Lung (tissue), 12 donors: ENCODE measurements around the gene RILPL1. TPM values are rescaled to one million over a fixed set of nuclear protein-coding genes. Genes with fewer than 3 reads are reported as not detected.

ENCODE experiments used
- ATAC-seq: fragments of 200-7000 bp; cut with Tn5 transposase; one replicate; pipeline ENCODE4 v1.9.1; 2020; ENCODE audit warnings: moderate number of reproducible peaks; ENCODE audit not compliant: insufficient read depth, low FRiP score
- DNase-seq, 3 donors: peaks; one replicate each; pipeline ENCODE4 v3.0.0-alpha.2; 2013 to 2017
- H3K27ac ChIP-seq, 2 donors: one replicate each; pipeline ENCODE4 v1.5.1; 2013; ENCODE audit warnings: mild to moderate bottlenecking in 2 of 2, moderate library complexity in 2 of 2, control low read depth in 1 of 2, inconsistent platforms in 1 of 2, low read depth in 1 of 2, low read length in 1 of 2
- H3K27me3 ChIP-seq, 3 donors: one replicate each; pipeline ENCODE4 v1.5.1; 2013; ENCODE audit warnings: low read length in 2 of 3; ENCODE audit not compliant: control insufficient read depth in 3 of 3, insufficient read depth in 3 of 3
- H3K36me3 ChIP-seq, 4 donors: one replicate each; pipeline ENCODE4 v1.5.1; 2013; ENCODE audit warnings: low read length in 4 of 4, mild to moderate bottlenecking in 1 of 4, moderate library complexity in 1 of 4; ENCODE audit not compliant: control insufficient read depth in 4 of 4, insufficient read depth in 4 of 4
- H3K4me1 ChIP-seq, 5 donors: one replicate each; pipeline ENCODE4 v1.5.1; 2013; ENCODE audit warnings: low read length in 5 of 5, mild to moderate bottlenecking in 2 of 5, moderate library complexity in 1 of 5; ENCODE audit not compliant: control insufficient read depth in 5 of 5, insufficient read depth in 5 of 5
- H3K4me3 ChIP-seq: one replicate; pipeline ENCODE4 v1.5.1; 2013; ENCODE audit warnings: mild to moderate bottlenecking, control low read depth, moderate library complexity
- H3K9ac ChIP-seq, 2 donors: one replicate each; pipeline ENCODE4 v1.5.1; 2013; ENCODE audit warnings: low read length in 2 of 2, control low read depth in 1 of 2; ENCODE audit not compliant: insufficient read depth in 1 of 2
- H3K9me3 ChIP-seq, 4 donors: one replicate each; pipeline ENCODE4 v1.5.1; 2013; ENCODE audit warnings: low read length in 3 of 4, mild to moderate bottlenecking in 1 of 4, moderate library complexity in 1 of 4; ENCODE audit not compliant: control insufficient read depth in 4 of 4, insufficient read depth in 3 of 4
- WGBS, 2 donors: extraction: QIAGEN DNeasy Blood & Tissue Kit; methylation state at CpG; one replicate each; pipeline ENCODE4 v1.1.7; 2013; 5-methylcytosine and 5-hydroxymethylcytosine counted together
- polyA plus RNA-seq, 2 donors: library from polyadenylated mRNA; stranded (reverse); fragments of 200-250 nt; gene quantifications; one replicate each; pipeline ENCODE4 v1.2.1, GENCODE V29; 2013
- total RNA-seq, 2 donors: library from RNA; depleted of rRNA in 1 of 2; stranded (reverse); fragments of >200 nt in 1 of 2; gene quantifications; one replicate each; pipeline ENCODE4 v1.2.1, GENCODE V29; 2014 to 2021
- TF ChIP-seq, protein P1 (sequence below): IDR thresholded peaks from 2 replicates; pipeline ENCODE4 v1.5.1; 2012; ENCODE audit warnings: mild to moderate bottlenecking; ENCODE audit errors: control extremely low read depth, extremely low read depth
- donor health status: control.
- donor health status: control.
- donor health status: Bipolar disorder and iron deficiency.
- donor health status: healthy.
- donor health status: DM: yes; HTN: yes; CAD: no.

The RILPL1 gene
- total and polyA plus RNA-seq, 4 donors, result 9.5 to 14.6 (median 12.2) TPM

GRCh38 chr12:123578243-123578642 is 44.7 kb upstream of the RILPL1 start:
- ATAC-seq (no peak), DNase-seq (no peak)
- TF ChIP-seq, protein P1, sequence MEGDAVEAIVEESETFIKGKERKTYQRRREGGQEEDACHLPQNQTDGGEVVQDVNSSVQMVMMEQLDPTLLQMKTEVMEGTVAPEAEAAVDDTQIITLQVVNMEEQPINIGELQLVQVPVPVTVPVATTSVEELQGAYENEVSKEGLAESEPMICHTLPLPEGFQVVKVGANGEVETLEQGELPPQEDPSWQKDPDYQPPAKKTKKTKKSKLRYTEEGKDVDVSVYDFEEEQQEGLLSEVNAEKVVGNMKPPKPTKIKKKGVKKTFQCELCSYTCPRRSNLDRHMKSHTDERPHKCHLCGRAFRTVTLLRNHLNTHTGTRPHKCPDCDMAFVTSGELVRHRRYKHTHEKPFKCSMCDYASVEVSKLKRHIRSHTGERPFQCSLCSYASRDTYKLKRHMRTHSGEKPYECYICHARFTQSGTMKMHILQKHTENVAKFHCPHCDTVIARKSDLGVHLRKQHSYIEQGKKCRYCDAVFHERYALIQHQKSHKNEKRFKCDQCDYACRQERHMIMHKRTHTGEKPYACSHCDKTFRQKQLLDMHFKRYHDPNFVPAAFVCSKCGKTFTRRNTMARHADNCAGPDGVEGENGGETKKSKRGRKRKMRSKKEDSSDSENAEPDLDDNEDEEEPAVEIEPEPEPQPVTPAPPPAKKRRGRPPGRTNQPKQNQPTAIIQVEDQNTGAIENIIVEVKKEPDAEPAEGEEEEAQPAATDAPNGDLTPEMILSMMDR, result no peak
- peaks cover 0 to 12% (median 3%) of the 10 kb centered on the region in 5 donors for H3K4me1 ChIP-seq
- WGBS, 2 donors, result 87 to 91% methylated on average over 3 of the region's 3 CpGs
- H3K9ac ChIP-seq, result no peak overlapping the region
- no peak overlapping the region for H3K27ac ChIP-seq
- H3K4me3 ChIP-seq, result no peak overlapping the region
- peaks cover 0 to 6% (median 2%) of the 10 kb centered on the region in 4 donors for H3K36me3 ChIP-seq
- H3K9me3 ChIP-seq, result no peaks in the 10 kb centered on the region
- H3K27me3 ChIP-seq, result no peaks in the 10 kb centered on the region

DNA sequence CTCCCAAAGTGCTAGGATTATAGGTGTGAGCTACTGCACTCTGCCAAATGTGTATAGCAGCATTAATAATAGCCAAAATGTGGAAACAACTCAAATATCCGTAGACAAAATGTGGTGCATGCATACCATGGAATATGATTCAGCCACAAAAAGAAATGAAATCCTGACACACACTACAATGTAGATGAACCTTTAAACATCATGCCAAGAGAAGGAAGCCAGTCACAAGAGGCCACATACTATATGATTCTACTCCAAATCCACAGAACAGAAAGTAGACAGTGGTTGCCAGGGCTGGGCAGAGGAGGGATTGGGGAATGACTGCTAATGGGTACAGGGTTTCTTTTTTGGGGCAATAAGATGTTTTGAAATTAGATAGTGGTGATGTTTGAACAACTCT is 43.1 kb upstream of the RILPL1 start:
- 82 to 90% methylated on average over 1 of the region's 1 CpG for WGBS, 2 donors
- no peaks in the 10 kb centered on the region for H3K27me3 ChIP-seq
- H3K36me3 ChIP-seq, result peaks cover 0 to 6% (median 2%) of the 10 kb centered on the region in 4 donors
- no peak overlapping the region for H3K9ac ChIP-seq
- TF ChIP-seq, protein P1, result no peak
- H3K4me3 ChIP-seq, result no peak overlapping the region
- ATAC-seq (no peak), DNase-seq (no peak)
- H3K27ac ChIP-seq, result no peak overlapping the region
- H3K9me3 ChIP-seq, result no peaks in the 10 kb centered on the region
- no peaks in the 10 kb centered on the region for H3K4me1 ChIP-seq

DNA sequence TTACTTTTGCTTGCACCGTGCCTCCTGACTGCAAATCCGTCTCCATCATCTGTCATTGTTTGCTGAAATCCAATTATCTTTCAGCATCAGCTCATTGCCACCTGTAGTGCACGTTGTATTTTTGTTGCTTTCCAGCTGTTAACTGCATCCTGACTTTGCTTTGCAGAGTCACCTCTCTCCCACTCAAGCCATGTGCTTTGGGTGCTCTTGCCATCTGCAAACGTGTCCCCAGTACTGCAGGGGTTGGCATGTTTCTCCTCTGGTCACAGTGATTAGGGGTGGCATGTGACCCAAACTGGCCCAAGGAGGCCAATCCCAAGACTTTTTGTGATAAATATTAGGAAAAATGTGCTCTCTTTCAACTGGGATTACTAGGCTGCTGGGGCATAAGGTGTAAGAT is 40.4 kb upstream of the RILPL1 start:
- H3K27me3 ChIP-seq, result no peaks in the 10 kb centered on the region
- no peaks in the 10 kb centered on the region for H3K9me3 ChIP-seq
- no peak overlapping the region for H3K9ac ChIP-seq
- no peak overlapping the region for H3K4me3 ChIP-seq
- TF ChIP-seq, protein P1, result no peak
- H3K4me1 ChIP-seq, result peaks cover 0 to 2% (median 0%) of the 10 kb centered on the region in 5 donors
- DNase-seq (no peak), ATAC-seq (no peak)
- H3K27ac ChIP-seq, result no peak overlapping the region
- peaks cover 0 to 6% (median 2%) of the 10 kb centered on the region in 4 donors for H3K36me3 ChIP-seq
- WGBS, 2 donors, result 43 to 46% methylated on average over 4 of the region's 4 CpGs

DNA sequence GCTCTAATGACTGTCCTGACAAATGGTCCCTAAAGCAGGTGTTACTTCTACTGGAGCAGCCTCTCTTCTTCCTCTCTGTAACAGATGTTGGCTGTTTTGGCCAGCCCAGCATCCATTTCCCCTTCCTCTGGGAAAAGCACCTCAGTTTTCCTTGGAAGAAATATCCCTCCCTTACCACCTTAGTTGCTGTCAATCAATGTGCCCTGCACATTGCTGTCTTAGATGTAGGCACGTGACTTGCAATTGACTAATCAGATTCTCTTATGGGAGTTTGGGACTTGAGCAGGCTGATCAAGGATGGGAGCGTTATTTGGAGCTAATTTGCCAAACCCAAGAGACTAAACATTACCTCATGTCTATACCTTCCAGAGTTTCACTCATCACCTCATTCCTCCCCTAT is 38.9 kb upstream of the RILPL1 start:
- Histone ChIP-seq H3K9me3 (no peaks in the 10 kb centered on the region), H3K4me1 (peaks cover 0 to 2% (median 0%) of the 10 kb centered on the region in 5 donors), H3K27me3 (no peaks in the 10 kb centered on the region), H3K9ac (no peak overlapping the region), H3K4me3 (no peak overlapping the region), H3K36me3 (peaks cover 0 to 5% (median 2%) of the 10 kb centered on the region in 4 donors), H3K27ac (no peak overlapping the region)
- DNase-seq (no peak), ATAC-seq (no peak)
- TF ChIP-seq, protein P1, result no peak
- 63 to 67% methylated on average over 2 of the region's 2 CpGs for WGBS, 2 donors
